Endometrial microvascular endothelial cells (primary cell): Measurements from ENCODE around the gene YIPF2. TPM values are rescaled to one million over a fixed set of nuclear protein-coding genes. Genes with fewer than 3 reads are reported as not detected.

Source experiments
- in situ Hi-C: cut with HindIII; loops from 2 replicates; pipeline ENCODE4 v1.10.0; 2017; ENCODE audit warnings: low sequenced_read_pairs, low pct_unique_long_range_greater_than_20kb; ENCODE audit errors: inconsistent ontology term
- total RNA-seq: library from RNA; depleted of rRNA; stranded (reverse); fragments of >200 nt; gene quantifications from one replicate; pipeline ENCODE4 v1.2.3, GENCODE V29; 2015; ENCODE audit errors: inconsistent ontology term

The YIPF2 gene
- total RNA-seq, 1 donor from 2014 or later, result 47.9 TPM

DNA sequence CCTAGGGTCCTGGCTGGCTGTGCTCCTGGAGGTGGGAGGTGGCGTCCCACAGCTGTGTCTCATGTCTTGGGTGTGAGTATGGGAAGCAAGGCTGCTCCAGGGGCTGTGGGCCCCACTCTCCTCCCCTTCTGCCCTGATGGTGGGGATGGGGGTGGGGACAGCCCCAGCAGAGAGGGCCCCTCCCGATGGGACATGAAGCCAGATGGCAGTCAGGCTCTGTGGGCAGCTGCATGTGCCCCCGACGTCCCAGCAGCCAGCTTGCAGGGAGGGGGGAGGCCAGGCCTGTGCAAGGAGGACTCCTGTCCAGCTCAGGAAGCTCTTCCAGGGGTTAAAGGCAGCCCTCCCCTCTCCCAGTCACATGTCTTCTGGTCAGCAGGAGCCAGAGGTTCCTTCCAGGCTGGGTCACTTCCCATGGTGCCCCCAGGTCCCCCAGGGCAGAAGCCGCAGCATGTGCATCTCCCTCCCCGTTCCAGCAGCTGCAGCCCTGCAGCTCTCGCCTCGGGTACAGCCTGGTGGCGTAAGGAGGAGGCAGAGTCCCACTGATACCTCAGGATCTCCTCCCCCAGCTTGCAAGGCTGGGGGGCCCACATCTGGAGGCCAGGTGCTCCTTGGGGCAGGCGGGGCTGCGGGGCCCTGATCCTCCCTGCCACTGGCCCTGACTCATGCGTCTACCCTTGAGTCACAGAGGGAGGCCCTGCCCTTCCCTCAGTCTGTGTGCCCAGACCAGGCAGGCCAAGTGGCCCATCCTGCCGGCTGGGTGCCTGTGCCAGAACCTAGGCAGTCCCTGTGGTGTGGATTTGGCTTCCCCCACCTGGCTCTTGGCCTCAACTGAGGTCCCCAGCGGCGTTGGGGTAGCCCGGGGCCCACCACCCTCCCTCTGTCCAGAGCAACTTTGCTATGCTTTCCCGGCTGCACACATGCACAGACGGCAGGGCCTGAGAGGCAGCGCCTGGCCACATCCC, 13.0 kb downstream of the YIPF2 start:
- in situ Hi-C loops, result no loop called here

DNA sequence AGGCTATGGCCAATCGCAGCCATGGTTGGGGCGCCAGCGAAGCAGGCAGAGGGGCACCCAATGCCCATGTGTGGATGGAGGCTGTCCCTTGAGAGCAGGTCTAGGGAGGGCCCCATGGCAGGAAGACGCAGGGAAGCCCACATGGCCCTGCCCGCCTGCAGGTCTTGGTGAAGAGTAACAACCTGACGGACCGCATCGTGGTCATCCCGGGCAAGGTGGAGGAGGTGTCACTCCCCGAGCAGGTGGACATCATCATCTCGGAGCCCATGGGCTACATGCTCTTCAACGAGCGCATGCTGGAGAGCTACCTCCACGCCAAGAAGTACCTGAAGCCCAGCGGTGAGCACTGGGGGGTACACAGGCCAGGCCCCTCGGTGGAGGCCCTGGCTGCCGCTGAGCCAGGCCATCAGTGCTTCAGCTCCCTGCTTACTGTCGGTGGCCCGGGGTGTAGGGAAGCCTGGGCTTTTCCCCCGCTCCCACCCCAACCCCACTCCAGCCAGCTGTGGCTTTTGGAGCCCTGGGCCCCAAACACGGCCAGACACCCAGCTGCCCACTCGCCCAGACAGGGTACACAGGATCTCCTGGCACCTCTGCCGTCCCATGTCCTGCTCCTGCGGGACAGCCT, 14.6 kb downstream of the YIPF2 start:
- in situ Hi-C loops, result no loop called here

DNA sequence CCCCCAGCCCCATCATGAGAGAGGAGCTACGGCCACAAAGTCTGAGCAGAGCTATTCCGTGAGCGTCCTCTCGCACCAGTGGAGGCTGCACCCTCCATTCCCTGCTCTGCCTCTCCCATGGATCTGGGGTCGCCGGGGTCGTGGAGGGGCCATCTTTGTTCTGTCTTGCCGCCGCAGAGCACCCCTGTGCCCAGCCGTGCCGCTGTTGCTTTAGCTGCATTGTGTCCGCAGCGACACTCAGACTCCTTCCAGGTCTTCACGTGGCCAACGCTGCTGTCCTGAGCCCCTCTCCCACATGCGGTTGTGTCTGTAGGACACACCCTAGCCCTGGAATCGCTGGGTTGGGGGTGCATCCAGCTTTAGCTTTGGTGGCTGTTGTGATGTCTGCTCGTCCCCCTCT, 15.8 kb downstream of the YIPF2 start:
- in situ Hi-C loops, result no loop called here

GRCh38 chr19:10911579-10912363, 16.7 kb downstream of the YIPF2 start:
- in situ Hi-C loops, result no loop called here

DNA sequence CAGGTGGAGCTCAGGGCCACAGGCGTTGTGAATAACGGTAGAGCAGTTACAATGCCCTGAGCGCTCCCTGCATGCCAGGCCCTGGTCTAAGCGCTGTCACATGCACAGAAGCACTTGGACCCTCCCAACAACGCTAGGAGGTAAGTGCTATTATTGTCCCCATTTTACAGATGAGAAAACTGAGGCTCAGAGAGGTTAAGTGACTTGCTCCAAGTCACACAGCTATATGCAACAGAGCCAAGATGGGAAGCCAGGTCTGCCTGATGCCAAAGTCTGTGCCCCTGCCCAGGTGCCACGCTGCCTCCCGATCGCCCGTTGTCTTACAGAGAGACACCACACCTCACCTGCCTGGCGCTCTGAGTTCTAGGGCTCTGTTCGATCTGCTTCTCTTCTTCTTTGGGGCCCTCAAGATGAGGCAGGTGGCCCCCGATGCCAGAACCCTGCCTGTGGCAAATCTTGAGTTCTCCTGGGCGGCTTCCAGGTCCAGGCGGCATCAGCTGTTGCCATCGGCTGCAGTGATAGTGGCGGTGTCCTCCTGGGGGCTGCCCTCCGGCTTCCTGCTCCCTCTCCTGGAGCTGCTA, 20.0 kb downstream of the YIPF2 start:
- in situ Hi-C loops, result no loop called here

DNA sequence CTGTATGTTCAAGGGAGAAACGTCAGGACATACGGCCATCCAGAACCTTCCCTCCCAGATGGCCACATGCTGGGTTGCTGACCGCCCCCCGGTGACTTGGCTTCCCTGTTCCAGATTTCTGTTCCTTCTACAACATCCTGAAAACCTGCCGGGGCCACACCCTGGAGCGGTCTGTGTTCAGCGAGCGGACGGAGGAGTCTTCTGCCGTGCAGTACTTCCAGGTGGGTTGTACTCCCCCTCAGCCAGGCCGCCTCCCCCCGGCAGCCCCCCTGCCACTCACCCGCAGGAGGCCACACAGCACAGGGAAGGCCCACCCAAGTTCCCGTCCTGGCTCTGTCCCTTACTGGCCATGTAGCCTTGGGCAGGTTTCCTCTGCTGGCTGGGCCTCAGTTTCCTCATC, 20.5 kb downstream of the YIPF2 start:
- in situ Hi-C loops, result no loop called here

DNA sequence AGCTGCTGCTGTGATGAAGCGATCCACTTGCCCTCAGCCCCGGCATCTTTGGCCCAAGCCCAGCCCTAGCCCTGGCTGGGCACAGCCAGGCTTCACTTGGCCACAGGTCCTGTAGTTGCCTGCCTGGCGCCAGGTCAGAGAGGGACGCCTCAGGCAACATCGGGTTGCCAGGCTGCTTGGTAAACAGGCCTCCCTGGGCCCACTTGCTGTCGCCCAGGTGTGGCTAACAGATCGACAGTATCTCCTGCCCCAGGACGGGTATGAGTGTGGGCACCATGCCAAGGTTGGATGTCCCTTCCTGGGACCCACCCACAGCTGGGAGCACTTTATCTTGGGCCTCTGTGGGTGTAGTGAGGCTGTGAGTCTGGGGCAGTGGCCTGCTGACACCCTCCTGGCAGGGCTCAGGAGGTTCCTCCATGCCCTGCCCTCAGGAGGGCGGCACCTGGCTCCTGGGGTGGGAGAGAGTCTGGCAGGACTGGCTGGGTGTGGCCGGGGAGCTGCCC, 29.2 kb downstream of the YIPF2 start:
- in situ Hi-C loops, result loop anchor here (25.0 kb wide), 1 partner anchor 138 kb away; no protein-coding TSS in a partner anchor

- in situ Hi-C loops, result loop anchor here (25.0 kb wide), 1 partner anchor 139 kb away; no protein-coding TSS in a partner anchor
Observed at GRCh38 chr19:10898633-10899032, 29.8 kb downstream of the YIPF2 start.

DNA sequence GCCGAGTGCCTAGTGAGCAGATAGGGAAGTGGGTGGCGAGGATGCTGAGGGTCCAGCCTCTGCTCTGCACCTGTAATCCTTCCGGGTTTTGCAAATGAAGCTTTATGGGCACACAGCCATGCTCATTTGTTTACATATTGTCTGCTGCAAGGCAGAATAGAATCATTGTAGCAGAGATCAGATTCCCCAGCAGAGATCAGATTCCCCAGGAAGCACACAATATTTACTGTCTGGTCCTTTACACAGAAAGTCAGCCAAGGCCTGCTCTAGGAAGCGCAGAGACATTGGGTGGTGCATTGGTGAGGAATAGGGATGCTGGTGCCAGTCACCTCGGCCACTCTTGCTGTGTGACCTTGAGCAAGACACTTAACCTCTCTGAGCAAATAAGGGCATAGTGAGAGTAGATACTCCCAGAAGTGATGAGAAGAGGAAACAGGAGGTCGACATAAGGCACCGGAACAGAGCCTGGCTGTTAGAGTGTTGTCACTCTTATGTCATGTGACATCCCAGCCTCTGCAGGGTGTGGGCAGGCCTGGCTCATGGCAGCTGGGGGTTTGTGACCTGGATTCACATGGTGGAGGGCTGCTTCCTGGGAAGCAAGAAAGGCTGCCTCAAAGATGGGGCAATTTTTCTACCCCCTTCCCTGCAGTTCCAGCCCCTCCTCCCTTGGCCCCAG, 31.4 kb downstream of the YIPF2 start:
- in situ Hi-C loops, result loop anchor here (25.0 kb wide), 1 partner anchor 140 kb away; no protein-coding TSS in a partner anchor

- in situ Hi-C loops, result loop anchor here (25.0 kb wide), 1 partner anchor 141 kb away; no protein-coding TSS in a partner anchor
Observed at GRCh38 chr19:10895920-10896319, 32.5 kb downstream of the YIPF2 start.

GRCh38 chr19:10895363-10895762, 33.1 kb downstream of the YIPF2 start:
- in situ Hi-C loops, result loop anchor here (25.0 kb wide), 1 partner anchor 142 kb away; no protein-coding TSS in a partner anchor

DNA sequence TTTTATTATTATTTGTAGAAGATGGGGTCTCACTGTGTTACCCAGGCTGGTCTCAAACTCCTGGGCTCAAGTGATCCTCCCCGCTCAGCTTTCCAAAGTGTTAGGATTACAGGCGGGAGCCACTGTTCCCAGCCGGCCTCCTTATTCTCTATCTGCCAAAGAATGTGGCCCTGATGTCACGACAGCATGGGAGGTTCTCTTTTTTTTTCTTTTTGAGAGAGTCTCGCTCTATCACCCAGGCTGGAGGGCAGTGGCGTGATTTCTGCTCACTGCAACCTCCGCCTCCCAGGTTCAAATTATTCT, 33.6 kb downstream of the YIPF2 start:
- in situ Hi-C loops, result loop anchor here (25.0 kb wide), 1 partner anchor 142 kb away; no protein-coding TSS in a partner anchor

DNA sequence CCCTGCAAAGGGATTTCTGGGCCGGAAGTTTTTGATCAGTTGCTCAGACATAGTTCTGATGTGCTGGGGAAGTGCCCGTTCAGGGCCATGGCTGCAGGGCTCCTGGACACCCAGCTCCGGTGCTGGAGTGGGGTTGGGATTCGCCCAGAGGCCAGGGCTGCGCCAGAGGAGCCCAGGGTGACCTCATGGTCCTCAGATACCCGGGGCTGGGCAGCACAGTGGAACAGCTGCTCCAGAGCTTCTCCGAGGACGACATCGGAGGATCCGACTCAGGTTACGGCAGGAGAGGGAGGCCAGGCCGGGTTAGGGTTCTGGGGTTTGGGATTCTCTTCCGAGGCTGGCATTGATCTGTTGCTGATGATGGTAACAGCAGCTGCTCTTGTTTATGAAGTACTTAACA, 36.2 kb downstream of the YIPF2 start:
- in situ Hi-C loops, result loop anchor here (25.0 kb wide), 1 partner anchor 145 kb away; no protein-coding TSS in a partner anchor

GRCh38 chr19:10891405-10892086, 36.9 kb downstream of the YIPF2 start:
- in situ Hi-C loops, result loop anchor here (25.0 kb wide), 1 partner anchor 146 kb away; no protein-coding TSS in a partner anchor

DNA sequence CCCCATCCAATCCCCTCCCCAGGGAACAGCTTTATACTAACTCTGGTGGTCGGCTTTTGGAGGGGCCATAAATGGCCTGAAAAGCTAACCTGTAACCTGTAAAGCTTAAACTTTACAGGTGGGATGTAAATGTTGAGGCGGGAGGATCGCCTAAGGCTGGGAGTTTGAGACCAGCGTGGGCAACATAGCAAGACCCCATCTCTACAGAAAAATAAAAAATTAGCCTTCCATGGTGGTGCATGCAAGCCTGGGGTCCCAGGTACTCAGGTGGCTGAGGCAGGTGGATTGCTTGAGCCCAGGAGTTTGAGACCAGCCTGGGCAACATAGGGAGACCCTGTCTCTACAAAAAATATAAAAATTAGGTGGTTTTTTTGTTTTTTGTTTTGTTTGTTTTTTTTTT, 38.6 kb downstream of the YIPF2 start:
- in situ Hi-C loops, result loop anchor here (25.0 kb wide), 1 partner anchor 147 kb away; no protein-coding TSS in a partner anchor

- in situ Hi-C loops, result loop anchor here (25.0 kb wide), 1 partner anchor 149 kb away; no protein-coding TSS in a partner anchor
Observed at GRCh38 chr19:10888421-10888866, 40.0 kb downstream of the YIPF2 start.
